OCI-M2 (cell line): ENCODE results near the gene C1orf174.

Experiments used
- DNase-seq: peaks from one replicate; lab custom pipeline; 2025; ENCODE audit not compliant: unreplicated experiment; lab: John Stamatoyannopoulos, UW

Gene C1orf174

DNA sequence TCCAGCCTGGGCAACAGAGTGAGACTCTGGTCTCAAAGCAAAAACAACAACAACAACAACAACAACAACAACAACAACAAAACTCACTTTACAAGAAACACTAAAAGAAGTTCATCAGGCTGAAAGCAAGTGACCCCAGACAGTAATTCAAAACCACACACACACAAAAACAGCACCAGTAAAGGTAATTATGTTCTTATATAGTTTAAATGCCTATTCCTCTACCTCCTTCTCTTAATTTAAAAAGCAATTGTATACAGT lies 1.7 kb downstream of the C1orf174 start:
- DNase-seq = no peak

DNA sequence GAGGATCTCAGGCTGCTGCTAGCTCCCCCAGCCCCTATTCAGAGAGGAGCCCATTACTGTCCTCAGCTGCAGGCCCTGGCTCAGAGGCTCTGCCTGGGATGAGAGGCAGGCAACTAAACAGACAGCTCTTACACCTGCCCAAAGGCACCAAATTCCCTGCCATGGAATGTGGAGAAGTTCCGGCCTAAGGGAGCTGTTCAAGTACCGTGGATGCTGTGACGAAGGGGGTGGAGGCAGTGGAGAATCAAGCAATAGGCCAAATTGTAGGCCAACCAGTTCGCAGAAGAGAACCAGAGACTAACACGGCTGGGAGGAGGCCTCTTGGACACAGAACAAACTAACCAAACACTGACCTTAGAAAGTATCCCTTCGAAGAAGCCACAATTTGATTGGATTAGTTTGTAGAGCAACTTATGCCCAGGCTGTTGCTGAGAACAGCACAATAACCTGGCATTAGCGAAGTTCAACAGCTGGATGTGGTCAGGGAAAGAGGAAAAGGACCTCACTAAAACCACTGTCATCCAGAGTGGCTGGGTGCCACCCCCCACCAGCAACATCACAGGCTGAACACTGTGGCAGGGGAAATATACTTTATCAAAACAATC lies 3.6 kb downstream of the C1orf174 start:
- no peak for DNase-seq

DNA sequence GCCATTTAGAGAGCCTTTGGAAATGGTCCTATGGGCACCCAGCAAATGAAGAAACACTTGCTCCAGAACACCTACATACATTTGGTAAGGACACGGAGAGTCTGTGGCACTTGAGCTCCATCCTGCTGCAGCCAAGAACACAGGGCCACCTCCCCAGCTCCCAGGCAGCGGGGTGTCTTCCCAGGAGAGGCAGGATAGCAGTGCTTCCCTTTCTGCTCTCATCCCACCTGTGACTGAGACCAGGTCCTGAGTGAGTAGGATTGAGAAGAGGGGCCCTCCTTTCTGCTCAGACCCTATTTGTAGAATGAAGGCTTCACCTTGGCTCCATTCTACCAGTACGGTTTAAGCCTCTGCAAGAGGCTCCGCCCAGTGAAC lies 4.1 kb downstream of the C1orf174 start:
- no peak for DNase-seq

DNA sequence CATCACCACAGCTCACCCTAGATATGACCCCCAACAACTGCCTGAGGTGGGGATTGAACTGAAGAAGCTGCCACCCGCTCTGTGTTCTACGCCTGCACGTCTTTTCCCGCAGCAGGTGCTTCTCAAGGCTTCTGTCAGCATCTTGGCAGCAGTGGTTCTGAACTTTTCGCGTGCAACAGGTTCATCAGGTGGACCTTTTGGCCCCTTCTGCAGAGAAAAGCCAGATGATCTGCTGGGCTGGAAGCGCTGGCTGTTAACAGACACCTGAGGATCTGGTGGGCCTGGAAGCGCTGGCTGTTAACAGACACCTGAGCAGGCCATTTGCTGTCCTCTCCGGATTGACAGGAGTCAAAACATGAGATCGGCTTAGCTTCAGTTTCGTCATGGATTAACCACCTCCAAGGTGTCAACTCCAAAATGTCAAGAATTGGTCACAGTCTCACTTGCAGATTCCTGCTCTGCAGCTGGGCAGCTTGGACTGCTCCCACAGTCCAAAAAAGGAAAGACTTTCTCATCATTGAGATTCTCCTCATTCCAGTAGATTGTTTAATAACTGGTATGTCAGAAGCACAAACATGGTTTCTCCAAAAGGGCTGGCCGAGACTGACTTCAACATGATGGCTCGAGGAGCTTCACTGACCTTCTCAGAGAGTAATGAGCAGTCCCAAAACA lies 4.7 kb downstream of the C1orf174 start:
- no peak for DNase-seq

DNA sequence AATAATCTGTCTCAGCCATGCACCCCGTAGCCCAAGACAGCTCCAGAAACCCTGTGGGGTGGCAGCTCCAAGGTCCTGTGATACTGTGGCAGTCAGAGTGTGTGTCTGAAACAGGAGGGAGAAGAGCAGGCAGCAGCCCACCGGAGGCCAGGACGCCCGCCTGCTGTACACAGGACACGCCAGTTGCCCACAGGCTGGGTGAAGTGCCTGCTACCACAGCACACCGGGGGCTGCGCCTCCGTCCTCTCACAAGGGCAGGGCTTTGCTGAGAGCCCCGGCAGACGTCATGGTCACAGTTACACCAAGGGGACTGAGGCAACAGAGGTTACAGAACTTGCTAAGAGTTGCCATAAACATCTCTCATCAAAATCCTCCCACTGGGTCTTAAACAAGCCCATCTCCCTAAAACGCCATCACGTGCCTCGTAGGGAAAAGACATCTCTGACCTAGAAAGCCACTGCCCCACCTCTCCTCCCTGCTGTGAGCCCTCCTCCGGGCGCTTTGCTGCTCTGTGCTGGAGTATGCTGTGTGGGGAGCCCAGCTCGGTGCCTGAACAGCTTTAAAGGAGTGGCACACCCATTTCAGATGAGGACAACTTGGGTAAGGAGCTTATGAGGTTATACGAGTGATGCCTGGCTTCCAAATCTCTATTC lies 5.3 kb downstream of the C1orf174 start:
- DNase-seq = no peak

DNA sequence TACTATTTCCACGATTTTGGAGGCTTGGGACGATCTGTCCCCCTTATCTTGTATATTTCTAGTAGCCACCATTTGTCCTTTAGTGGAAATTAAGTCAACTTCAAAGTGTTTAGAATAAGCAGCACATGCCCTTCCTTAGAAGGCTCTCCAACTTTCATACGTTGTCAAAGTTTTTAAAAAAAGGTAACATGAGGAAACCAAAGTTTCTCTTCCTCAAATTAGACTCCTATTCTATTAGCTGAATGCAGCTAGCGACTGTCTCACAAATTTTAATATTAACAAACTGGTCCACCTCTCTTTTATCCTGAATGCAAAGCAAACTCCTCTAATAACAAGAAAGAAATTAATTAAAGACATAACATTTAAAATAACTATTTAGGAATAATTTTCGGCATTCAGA lies 6.9 kb downstream of the C1orf174 start:
- no peak for DNase-seq

DNA sequence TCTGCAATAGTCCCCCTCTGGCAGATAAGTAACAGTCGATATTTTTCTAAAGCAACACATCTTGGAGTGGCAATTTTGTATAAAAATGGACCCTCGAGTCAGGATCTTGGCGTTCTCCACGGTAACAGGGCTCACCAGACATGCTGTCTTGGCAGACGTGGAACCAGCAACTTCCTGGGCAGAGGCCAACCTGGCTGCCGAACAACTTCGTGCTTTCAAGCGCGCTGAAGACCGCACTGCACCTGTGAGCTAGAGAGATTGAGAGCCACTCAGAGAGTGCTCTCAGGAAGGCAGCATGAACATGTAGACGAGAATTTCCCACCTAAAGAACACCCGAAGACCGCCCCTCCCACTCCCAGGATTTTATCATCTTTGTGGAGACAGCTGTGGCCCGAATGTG lies 7.3 kb downstream of the C1orf174 start:
- no peak for DNase-seq

DNA sequence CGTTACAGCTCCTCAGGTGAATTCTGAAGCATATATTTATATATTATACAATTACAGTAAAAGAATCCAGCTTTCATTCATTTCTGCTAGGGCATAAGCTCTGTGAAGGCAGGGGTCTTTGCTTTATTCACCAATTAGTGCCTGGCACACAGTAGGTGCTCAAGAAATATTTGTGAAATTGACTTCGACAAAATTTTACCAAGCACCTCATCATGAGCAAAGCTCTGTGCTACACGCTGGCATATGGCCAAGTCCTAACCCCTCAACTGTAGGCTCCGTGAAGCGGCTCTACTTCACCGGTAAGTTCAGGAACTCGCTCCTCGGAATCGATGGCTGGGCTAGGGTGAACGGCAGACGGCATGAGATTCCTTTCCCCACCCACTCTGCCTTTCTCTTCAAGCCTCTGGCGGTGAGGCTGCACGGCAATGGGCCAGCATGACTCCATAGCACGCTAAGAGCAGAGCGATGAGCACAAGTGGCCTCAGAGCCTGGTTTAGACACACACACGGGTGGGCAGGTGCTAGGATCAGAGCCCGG lies 8.7 kb downstream of the C1orf174 start:
- no peak for DNase-seq

DNA sequence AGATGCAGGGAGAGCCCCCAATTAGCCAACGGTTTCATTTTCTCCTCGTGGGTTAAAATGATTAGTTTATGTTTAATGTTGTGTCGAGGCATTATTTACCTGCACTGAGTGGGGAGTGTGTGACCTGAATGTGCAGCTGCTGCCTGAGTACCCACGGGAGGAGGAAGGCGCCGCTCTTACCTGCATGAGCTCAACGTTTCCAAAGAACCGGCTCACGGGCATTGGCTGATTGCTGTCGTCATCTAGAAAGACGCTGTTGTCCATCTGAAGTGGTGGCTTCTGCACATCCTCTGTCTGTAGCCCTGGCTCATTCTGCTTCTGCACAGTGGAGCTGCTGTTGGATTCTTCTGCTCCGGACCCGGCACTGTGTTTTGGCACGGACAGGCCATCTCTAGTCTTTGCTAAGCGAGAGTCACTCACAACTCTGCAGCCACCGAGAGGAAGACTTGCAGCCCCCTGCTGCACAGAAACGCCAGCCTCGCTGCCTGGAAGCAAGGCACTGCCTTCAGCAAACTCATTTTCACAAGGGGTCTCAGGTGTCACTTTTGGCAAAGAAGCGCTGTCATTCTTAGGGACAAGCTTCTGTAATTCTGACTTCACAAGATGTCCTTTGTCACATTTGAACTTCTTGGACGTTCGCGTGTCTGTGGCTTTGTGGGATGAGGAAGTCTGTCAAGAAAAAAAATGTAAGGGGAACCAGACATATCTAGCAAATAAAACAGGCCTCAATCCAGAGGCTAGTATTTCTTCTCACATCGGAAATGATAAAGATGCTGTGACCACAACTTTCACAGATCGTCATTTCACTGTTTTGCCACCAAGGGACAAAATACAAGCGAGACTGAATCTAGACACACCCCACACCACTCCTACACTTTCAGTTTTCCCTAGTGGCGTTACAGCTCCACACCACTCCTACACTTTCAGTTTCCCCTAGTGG lies 9.4 kb downstream of the C1orf174 start:
- no peak for DNase-seq

DNA sequence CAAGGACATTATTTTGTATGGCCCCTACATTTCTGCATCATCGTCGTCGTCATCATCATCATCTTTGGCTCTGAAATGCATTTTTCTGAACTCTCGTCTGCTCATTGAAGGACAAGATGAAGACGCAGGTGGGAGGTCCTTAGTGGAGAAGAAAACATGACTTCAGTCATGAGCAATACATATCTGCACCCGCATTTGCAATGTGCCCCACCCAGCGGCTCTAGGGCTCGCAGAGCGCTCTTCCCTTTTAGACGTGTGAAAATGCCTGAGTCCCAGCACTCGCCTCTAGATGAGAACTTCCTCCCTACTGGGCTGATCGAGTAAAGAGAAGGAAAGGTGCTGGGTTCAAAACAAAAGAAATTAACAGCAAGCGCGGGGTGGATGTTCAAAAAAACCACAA lies 10.1 kb downstream of the C1orf174 start:
- DNase-seq = no peak

DNA sequence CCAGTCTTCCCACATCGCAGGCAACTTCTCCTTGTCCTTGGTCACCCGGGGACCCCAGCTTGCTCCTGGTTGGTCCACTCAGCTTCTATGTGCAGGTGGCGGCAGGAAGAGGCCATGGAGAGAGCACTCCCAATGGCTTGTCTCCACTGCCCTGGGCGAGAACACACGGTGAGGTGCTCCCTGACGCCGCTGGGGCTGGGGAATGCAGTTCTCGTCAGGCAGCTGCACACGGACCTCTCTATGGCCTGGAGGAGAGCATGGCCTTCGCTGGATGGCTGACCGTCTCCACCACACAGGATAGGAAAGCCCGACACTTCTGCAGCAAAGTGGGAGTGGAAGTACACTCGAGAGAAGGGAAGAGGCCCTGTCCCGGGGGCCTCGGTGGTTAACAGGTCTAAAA lies 11.8 kb downstream of the C1orf174 start:
- no peak for DNase-seq

DNA sequence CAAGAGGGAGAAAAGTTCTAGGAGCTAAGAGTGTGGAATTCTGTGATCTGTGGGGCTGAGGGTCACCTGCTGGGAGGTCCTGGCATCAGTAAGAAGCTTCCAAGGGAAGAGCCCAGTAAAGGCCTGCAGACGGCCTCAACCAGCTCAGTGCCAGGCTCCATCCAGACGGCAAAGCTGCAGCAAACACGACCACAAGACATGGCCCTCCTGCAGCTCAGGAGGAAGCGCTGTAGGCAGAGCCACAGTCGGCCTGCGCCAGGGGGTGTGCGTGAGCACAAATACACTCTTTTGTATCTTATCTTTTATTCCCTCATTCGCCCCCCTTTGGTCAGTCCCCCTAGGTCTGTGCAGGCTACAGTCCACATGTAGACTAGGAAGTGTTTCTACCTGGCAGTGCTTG lies 13.4 kb downstream of the C1orf174 start:
- DNase-seq = no peak

DNA sequence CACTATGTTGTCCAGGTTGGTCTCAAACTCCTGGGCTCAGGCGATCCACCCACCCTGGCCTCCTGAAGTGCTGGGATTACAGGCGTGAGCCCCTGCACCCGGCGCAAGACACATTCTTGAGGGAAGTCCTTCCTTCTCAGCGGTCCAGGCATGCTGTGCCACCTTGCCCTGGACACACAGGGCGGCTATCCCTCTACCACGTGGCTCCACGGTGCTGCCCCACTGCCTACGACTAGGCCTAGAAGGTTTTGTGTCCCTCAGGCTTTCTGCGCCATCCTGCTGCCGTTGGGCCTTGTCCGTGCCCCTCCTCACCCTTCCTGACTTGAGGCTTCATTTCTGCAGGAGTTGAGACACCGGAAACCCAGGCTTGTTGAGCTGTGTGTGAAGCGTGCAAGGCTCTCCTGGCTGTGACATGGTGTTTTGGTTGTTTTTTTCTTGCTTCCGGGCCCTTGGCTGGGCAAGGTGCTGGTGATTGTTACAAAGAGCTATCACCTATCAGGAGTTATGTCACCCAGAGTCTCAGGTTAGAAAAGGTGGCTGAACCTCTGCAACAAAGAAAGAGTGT lies 13.9 kb downstream of the C1orf174 start:
- no peak for DNase-seq

DNA sequence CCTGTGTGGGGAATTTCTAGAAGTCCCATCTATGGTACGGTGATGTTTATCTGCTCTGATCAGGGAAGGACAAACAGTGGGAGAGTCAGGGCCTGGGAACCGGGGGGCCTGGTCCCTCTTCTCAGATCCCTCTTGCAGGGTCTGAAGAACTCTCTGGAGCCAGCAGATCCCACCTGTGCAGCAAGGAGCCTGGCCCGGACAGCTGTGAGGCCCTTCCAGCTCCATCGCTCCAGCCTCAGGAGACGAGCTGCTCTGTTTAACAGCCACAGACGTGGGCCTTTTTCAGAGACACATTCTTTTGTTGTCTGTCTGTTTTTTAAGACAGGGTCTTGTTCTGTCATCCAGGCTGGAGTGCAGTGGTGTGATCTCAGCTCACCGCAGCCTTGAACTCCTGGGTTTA lies 14.5 kb downstream of the C1orf174 start:
- DNase-seq = no peak

DNA sequence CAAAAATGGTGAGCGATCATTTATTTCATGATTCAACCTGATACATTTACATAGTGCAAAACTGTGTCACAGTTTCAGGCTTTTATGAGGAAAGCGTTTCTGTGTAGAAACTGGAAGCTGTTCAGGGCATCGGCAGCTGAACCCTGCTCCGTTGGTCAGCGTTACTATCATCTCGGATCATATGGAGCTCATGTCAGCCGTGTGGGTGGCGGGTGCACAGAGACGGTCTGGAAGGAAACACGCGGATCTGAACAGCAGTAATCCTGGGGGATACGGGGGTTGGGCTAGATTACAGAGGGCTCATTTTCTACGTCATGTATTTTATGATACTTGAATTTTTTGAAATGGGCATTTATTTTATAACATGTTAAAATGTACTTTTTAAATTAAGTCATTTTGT lies 15.1 kb downstream of the C1orf174 start:
- DNase-seq = no peak

DNA sequence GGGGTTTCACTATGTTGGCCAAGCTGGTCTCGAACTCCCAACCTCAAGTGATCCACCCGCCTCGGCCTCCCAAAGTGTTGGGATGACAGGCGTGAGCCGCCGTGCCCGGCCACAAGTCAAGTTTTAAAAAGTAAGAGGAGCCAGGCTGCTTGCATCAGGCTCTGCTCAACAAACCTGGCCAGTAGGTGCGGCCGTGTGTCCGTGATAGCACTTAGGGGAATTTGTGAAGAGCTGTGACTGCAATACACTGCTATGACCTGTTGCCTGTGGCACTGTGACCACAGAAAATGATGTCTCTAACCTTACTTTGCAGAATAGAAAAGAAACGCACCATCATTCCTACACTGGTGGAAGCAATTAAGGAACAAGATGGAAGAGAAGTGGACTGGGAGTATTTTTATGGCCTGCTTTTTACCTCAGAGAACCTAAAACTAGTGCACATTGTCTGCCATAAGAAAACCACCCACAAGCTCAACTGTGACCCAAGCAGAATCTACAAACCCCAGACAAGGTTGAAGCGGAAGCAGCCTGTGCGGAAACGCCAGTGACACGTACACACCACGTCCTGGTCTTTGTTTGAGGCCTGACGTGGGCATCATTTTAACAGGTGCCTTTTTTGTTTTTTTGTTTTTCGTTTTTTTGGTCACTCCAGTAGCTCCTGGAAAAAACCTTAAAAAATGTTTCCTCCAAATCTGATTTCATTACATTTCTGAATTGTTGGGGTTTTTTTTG lies 16.7 kb downstream of the C1orf174 start:
- DNase-seq = no peak

DNA sequence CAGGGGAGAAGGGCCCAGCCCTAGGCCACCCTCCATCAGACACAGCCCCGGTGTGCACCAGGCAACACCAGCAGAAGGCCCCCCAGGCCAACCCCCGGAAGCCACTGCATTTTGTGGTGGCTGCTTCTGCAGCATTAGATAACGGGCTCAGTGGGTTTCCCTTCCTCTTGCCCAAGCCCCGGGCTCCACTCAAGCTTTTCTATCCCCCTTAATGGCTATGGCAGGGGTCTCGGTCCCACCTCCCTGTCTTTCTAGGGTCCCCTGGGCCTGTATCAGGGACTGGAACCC lies 18.9 kb downstream of the C1orf174 start:
- no peak for DNase-seq

DNA sequence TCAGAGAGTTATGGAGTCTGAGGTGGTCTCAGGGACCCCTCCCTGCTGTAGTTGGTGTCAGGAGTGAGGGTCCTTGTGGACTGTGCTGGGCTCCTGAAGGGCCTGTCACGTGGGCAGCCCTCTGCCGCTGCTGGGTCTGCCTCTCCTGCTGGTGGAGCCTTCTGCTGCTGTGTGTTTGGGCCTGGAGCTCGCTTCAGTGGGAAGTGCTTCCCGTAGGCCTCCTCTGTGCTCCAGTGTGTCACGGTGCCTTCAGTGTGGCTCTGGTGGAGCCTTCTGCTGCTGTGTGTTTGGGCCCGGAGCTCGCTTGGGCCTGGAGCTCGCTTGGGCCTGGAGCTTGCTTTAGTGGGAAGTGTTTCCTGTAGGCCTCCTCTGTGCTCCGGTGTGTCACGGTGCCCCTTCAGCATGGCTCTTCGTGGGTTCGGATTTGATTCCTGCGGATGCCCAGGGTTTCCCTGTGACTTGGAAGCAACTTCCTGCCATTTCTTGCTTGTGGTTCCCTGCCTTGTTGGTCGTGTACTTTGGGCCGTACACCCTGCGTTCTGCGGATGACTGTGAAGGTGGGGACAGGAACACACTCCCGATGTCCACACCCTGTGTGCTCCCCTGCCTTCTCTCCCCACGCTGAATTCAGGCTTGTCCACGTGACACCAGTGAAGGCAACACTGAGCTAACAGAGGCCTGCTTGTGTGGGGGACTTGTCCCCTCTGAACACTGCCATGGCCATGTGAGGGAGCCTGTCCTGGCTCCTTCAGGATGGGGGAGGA lies 19.5 kb downstream of the C1orf174 start:
- DNase-seq = no peak

DNA sequence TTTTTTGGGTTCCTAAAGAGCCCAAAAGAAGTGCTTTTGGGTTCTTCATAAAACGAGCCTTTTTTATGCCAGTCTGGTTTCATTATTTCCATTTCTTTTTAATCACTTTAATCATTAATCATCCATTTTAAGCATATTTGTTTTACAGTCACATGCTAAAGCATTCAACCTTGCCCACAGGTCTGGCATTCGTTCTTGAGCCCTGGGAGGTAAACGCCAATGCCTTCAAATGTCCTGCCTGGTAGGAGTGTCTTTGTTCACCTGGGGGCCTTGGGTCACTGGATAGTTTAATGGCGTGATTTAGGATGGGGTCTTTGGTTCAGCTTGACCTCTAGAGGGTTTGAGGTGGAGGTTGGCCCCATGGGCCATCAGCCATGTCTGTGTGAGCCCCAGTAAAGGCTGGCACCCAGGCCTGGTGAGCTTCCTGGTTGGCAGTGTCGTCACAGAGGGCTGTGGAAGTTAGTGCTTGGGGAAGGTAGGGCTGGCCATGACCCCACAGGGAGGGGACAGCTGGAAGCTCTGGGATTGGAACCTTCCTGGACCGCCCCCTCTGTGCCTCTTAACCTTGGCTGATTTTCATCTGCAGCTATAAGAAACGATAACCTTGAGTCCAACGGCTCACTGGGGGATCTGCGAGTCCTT lies 20.2 kb downstream of the C1orf174 start:
- no peak for DNase-seq

DNA sequence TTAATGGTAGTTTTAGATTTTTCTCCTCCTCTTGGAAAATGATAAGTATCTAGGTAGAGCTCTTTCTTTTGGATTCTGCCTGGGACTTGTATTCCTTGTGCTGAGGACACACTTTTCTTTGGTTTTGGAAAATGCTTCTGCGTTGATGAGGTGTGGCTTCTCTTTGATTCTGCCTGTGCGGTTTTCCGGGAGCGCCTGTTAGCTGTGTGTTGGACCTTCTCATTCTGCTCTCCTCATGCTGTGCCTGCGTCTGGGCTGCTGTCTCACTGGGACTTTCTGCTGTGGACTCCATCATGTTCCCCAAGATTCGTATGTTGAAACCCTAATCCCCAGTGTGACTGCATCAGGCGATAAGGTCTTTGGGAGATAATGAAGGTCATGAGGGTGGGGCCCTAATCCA lies 21.0 kb downstream of the C1orf174 start:
- no peak for DNase-seq
